Measurements from ENCODE around the gene STRBP. TPM values are rescaled to one million over a fixed set of nuclear protein-coding genes. Genes with fewer than 3 reads are reported as not detected.

Gene STRBP
- total and polyA plus RNA-seq, 2 of the 4 experiments (the other 2 are of a cell fraction) = 2.1 to 2.5 TPM

DNA sequence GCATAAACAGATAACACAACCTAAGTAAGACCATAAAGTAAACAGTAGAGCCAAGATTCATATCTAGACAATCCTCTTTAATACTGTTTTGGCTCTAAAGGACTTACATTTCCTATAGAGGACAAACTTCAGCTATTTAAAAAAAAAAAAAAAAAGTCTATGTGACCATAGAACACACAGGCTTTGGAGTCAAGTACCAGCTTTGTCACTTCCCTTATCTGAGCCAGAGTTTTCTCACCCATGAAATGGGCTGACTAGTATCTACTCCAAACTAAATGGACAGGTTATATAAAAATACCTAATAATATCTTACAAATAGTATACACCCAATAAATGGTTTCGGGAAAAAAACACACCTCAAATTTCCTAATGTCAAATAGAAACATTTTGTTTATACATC, 81.3 kb downstream of the STRBP start:
- no peak for DNase-seq
- Histone ChIP-seq H4K20me1 (ENCODE audit: insufficient read depth, low read length) (no peaks in the 10 kb centered on the region), H3K27ac (ENCODE audit: insufficient read depth, low read length) (no peak overlapping the region), H3K27me3 (ENCODE audit: control insufficient read depth, insufficient read depth, low read length) (no peaks in the 10 kb centered on the region), H2AFZ (replicated peaks; ENCODE audit: low read length, poor library complexity) (no peak overlapping the region), H2AK5ac (ENCODE audit: low read depth, low read length) (no peak overlapping the region), H3K79me1 (ENCODE audit: low read depth in 1 of 2, low read length in 2 of 2) (no peaks in the 10 kb centered on the region), H3K9me3 (ENCODE audit: control insufficient read depth, insufficient read depth, low read length) (no peaks in the 10 kb centered on the region), H2BK20ac (ENCODE audit: low read depth, low read length) (no peak overlapping the region), H3K36me3 (ENCODE audit: control insufficient read depth, insufficient read depth, low read length) (no peaks in the 10 kb centered on the region), H2AK9ac (replicated peaks; ENCODE audit: low read depth, low read length, poor library complexity) (no peak overlapping the region), H4K91ac (ENCODE audit: insufficient read depth, low read depth, low read length) (no peak overlapping the region), H2BK5ac (ENCODE audit: low read depth, low read length, poor library complexity, severe bottlenecking) (no peak overlapping the region), H3K23ac (ENCODE audit: low read depth, low read length) (no peak overlapping the region), H2BK15ac (ENCODE audit: low read depth, low read length) (no peak overlapping the region), H3K14ac (replicated peaks; ENCODE audit: low read depth, low read length) (no peak overlapping the region), H4K8ac (ENCODE audit: low read depth in 2 of 2, low read length in 2 of 2) (no peak overlapping the region), H3K4me3 (ENCODE audit: insufficient read depth, low read depth, low read length) (no peak overlapping the region), H3K9me1 (ENCODE audit: insufficient read depth, low read length) (no peaks in the 10 kb centered on the region), H4K5ac (ENCODE audit: low read depth, low read length) (no peak overlapping the region), H3K4ac (ENCODE audit: low read depth, low read length) (no peak overlapping the region), H2BK120ac (ENCODE audit: low read depth, low read length) (no peak overlapping the region), H3K56ac (ENCODE audit: extremely low read depth, insufficient read depth, low read length) (no peak overlapping the region), H3K4me1 (ENCODE audit: control insufficient read depth, insufficient read depth, low read length) (no peaks in the 10 kb centered on the region), H3K9ac (ENCODE audit: low read depth, low read length) (no peak overlapping the region), H3K18ac (ENCODE audit: low read depth, low read length) (no peak overlapping the region), H3K4me2 (ENCODE audit: low read depth, low read length) (no peak overlapping the region)
- no peak for ATAC-seq (ENCODE audit: low read depth)
- no peak for TF ChIP-seq FOS (IDR thresholded peaks at IDR 0.05; ENCODE audit: low read depth, low read length)
- TF ChIP-seq, protein P1, sequence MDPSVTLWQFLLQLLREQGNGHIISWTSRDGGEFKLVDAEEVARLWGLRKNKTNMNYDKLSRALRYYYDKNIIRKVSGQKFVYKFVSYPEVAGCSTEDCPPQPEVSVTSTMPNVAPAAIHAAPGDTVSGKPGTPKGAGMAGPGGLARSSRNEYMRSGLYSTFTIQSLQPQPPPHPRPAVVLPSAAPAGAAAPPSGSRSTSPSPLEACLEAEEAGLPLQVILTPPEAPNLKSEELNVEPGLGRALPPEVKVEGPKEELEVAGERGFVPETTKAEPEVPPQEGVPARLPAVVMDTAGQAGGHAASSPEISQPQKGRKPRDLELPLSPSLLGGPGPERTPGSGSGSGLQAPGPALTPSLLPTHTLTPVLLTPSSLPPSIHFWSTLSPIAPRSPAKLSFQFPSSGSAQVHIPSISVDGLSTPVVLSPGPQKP (IDR thresholded peaks at IDR 0.05; ENCODE audit: borderline replicate concordance, low read depth, low read length) = no peak
- TF ChIP-seq RFX5 (IDR thresholded peaks at IDR 0.05; ENCODE audit: low read depth, low read length) = no peak
- no peak for TF ChIP-seq POLR2A (IDR thresholded peaks at IDR 0.05; ENCODE audit: low read depth, low read length)
- no peak for TF ChIP-seq CEBPB (IDR thresholded peaks at IDR 0.05; ENCODE audit: low read depth, low read length)
- TF ChIP-seq CHD1 (IDR thresholded peaks at IDR 0.05; ENCODE audit: low read depth, low read length) = no peak
- TF ChIP-seq MAFK (IDR thresholded peaks at IDR 0.05; ENCODE audit: low read depth, low read length) = no peak
- TF ChIP-seq, protein P2, sequence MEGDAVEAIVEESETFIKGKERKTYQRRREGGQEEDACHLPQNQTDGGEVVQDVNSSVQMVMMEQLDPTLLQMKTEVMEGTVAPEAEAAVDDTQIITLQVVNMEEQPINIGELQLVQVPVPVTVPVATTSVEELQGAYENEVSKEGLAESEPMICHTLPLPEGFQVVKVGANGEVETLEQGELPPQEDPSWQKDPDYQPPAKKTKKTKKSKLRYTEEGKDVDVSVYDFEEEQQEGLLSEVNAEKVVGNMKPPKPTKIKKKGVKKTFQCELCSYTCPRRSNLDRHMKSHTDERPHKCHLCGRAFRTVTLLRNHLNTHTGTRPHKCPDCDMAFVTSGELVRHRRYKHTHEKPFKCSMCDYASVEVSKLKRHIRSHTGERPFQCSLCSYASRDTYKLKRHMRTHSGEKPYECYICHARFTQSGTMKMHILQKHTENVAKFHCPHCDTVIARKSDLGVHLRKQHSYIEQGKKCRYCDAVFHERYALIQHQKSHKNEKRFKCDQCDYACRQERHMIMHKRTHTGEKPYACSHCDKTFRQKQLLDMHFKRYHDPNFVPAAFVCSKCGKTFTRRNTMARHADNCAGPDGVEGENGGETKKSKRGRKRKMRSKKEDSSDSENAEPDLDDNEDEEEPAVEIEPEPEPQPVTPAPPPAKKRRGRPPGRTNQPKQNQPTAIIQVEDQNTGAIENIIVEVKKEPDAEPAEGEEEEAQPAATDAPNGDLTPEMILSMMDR (conservative IDR thresholded peaks at IDR 0.05; ENCODE audit: low read depth, low read length) = no peak
- TF ChIP-seq MXI1 (IDR thresholded peaks at IDR 0.05; ENCODE audit: borderline replicate concordance, low read depth, low read length) = no peak
- TF ChIP-seq, protein P3, sequence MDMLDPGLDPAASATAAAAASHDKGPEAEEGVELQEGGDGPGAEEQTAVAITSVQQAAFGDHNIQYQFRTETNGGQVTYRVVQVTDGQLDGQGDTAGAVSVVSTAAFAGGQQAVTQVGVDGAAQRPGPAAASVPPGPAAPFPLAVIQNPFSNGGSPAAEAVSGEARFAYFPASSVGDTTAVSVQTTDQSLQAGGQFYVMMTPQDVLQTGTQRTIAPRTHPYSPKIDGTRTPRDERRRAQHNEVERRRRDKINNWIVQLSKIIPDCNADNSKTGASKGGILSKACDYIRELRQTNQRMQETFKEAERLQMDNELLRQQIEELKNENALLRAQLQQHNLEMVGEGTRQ (IDR thresholded peaks at IDR 0.05; ENCODE audit: low read depth, low read length) = no peak
- intact Hi-C loops (cut with micrococcal nuclease) = no loop called here
- no CpG with 5 or more reads among the region's 1 CpG for WGBS, 2 experiments (ENCODE audit: extremely low coverage in 2 of 2, insufficient read length in 1 of 2)
- no TSS peak for BruUV-seq (replicated peaks)
- in situ Hi-C loops (cut with MboI; ENCODE audit: low sequenced_read_pairs) = no loop called here
- ChIA-PET CTCF (no interaction called here), POLR2A (ENCODE audit: unreplicated experiment) (no interaction called here)
- dilution Hi-C loops (cut with HindIII; ENCODE audit: low sequenced_read_pairs, unreplicated experiment) = no loop called here

Measured in IMR-90 (cell line).